Activated CD4-positive, alpha-beta T cell treated with anti-CD3 and anti-CD28 coated beads, Interleukin-2, amount 50 U/mL, for 4 hours (primary cell): ENCODE data around the gene TAF3.

Experiments
- DNase-seq, 2 experiments: peaks; one replicate each; pipeline ENCODE4 v3.0.0-alpha.2; 2020

The TAF3 gene

GRCh38 chr10:7813481-7813880 lies 4.8 kb upstream of the TAF3 start:
- DNase-seq: no peak

- no peak for DNase-seq
Measured at GRCh38 chr10:7817576-7817975, 729 bp upstream of the TAF3 start.

DNA sequence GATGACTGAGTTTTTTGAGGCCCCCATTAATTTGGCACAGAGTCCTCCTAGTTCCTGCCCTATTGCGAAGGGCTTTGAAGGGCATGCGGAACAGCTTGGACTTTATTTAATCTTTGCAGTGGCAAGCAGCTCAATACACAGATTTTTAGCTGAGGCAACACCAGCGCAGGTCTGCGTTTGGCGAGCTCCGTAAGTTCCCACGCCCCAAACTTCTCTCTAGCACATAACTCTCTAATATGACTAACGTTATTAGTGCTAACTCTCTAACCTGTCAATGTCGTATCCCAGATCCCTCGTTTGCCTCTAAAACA lies 366 bp upstream of the TAF3 start:
- DNase-seq: no peak

DNA sequence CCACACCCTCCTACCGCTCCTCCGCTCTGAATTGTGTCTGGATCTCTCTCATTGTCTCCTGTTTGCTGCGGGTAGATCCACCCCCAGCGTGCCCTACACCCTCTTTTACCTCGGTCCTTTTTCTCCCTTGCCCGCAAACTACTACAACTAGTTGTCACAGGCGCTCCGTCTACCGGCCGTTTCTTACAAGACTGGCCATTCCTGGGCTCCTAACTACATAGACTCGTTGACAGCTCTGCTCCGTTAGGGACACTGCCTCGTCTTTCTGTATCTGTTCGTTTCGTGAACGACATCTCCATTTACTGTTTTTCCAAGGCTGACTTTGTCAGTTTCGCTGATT lies 786 bp downstream of the TAF3 start:
- peak; percentile 7 to 10 for DNase-seq

DNA sequence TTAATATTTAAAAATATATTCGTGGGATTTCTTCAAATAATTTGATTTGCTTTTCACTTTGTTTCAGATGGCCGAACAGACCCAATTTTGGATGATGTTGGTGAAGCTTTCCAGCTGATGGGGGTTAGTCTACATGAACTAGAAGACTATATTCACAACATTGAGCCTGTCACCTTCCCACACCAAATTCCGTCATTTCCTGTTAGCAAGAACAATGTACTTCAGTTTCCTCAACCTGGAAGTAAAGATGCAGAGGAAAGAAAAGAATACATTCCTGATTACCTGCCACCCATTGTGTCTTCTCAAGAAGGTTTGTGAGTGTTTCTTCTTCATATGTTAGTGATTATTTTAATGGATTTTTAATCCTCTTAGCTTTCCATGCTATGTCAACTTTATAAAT lies 5.9 kb downstream of the TAF3 start:
- no peak for DNase-seq

DNA sequence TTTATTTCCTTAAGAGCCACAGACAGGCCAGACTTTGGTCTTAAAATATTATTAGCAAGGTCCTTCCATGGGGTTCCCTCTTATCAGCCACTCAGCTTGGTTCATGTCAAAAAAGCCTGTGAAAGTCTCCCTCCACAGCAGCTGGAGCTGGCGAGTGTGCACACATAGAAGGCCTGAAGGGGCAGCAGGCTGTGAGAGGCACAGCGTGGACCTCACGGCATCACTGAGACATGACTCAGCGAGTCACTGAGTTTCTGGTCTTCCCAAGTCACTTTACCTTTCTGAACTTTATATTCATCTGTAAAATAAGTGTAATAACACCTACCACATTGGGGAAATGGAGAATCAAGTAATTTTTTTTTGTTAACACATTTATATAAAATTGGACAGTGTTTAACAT lies 8.7 kb downstream of the TAF3 start:
- no peak for DNase-seq

- DNase-seq: no peak
Measured at GRCh38 chr10:7829289-7829834, 11.1 kb downstream of the TAF3 start.

GRCh38 chr10:7832060-7832459 lies 13.8 kb downstream of the TAF3 start:
- DNase-seq: no peak

DNA sequence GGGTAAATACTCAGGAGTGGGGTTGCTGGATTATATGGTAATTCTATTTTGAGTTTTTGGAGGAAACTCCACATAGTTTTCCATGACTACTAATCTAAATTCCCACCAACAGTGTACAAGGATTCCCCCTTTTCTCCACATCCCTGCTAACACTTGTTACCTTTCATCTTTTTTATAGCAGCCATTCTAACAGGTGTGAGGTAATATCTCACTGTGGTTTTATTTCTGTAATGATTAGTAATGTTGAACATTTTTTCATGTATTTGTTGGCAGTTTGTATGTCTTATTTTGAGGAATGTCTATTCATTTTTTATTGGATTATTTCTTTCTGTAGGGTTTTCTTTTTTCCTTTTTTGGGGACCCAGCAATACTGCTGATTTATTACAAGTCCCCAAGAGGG lies 14.9 kb downstream of the TAF3 start:
- DNase-seq: no peak

DNA sequence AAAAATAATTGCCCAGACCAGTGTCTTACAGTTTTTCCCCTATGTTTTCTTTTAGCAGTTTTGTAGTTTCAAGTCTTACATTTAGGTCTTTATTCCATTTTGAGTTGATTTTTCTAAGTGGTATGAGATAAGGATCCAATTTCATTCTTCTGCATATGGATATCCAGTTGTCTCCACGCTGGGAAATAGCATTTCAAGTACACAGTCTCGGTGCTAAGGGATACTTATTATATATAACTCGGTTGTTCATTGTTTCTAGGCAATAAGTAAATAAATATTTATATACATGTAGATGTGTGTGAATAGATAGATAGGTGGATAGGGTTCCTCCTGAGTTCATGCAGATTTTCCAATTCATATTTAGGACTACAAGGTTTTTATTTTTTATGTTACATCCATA lies 16.0 kb downstream of the TAF3 start:
- no peak for DNase-seq

DNA sequence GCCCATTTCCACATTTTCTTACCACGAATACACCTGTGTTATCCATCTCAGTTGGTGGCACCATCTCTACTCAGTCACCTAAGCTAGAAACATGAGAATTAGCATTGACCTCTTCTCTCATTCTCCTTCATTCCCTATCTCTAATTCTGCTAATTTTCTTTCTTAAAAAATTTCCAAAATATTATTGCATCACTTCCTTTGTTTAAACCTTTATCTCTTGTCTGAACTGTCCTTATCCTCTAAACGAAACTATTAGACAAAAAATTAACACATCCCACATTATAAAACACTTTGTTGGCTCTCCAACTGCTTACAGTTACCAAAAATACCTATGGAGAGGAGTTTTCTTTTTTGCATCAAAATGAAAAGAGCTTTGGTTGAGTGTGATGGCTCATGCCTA lies 18.3 kb downstream of the TAF3 start:
- DNase-seq: no peak

DNA sequence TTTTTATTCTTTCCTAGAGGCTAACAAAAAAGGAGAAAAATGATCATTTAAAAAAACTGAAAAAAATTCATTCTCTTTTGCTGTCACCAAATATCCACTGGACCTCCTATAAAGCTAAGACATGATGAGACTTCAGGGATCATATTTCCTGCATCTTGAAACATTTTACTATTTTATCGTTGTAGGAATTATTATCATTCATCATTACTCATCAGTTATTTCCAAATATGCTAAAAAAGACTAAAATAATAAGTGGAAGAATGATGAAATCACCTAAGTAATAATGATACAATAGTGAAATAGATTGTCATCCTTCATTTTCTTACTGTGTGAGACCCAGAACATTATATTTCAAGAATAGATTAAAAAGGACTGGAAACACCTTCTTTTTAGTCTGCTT lies 28.3 kb downstream of the TAF3 start:
- no peak for DNase-seq

- no peak for DNase-seq
Measured at GRCh38 chr10:7853226-7853842, 35.0 kb downstream of the TAF3 start.

DNA sequence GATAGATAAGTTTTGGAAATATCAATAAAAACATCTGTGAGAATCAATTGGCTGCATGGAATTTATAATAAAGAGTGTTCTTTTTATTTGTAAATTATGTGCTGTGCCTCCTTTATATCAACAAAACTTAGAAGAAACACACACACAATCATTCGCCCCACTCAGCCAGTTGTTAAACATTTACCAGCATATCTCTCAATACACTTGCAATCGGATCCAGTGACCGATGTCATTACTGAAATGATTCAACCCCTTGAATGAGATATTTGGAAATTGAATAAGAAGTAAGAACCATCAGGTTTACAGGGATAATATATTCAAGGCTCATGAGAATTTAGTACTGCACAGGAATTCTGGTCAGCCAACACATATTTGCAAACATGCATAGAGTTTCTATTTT lies 35.6 kb downstream of the TAF3 start:
- no peak for DNase-seq

- DNase-seq: no peak
Measured at GRCh38 chr10:7855205-7855604, 36.9 kb downstream of the TAF3 start.

- DNase-seq: no peak
Measured at GRCh38 chr10:7856678-7857077, 38.4 kb downstream of the TAF3 start.

- no peak for DNase-seq
Measured at GRCh38 chr10:7857262-7857661, 39.0 kb downstream of the TAF3 start.

GRCh38 chr10:7861509-7862120 lies 43.3 kb downstream of the TAF3 start:
- no peak for DNase-seq

GRCh38 chr10:7862121-7862514 lies 43.8 kb downstream of the TAF3 start:
- no peak for DNase-seq

GRCh38 chr10:7866176-7866575 lies 47.9 kb downstream of the TAF3 start:
- DNase-seq: no peak

DNA sequence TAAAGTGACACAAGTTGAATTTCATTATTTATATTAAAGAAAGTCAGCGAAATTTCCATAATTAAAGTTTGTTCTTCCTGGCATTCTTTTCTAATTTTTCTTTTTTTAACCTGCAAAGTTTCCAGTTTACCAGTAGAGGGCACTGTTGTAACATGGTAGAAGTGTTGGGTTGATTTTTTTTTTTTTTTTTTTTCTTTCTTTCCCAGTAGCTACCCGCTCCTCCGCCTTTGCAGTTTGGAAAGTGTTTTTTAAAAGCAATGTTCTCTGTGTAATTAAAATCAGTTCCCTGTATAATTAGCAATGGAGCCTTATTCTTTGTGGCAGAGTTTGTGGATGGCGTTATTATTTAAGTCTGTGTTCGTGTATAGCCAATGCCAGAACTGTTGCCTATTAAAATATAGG lies 53.7 kb downstream of the TAF3 start:
- DNase-seq: no peak

DNA sequence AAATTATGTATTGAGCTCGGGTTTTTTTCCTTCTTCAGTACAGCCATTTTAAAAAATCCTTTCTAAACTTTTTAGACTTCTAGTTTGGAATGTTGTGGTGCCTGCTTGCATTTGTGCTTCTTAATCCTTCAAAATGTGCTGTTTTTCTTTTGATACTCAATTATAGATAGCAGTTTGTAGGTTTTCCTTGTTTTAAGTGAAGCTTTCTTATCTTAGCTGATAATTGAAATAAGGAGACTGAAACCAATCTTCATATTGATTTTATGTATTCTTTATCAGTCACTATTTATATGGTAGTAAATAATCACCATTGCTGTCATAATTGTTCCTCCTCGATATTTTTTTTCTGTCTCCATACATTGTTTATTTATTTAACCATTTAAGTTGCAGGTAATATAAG lies 56.6 kb downstream of the TAF3 start:
- DNase-seq: no peak

GRCh38 chr10:7876541-7877127 lies 58.3 kb downstream of the TAF3 start:
- DNase-seq: no peak

GRCh38 chr10:7881119-7881518 lies 62.8 kb downstream of the TAF3 start:
- DNase-seq: no peak

DNA sequence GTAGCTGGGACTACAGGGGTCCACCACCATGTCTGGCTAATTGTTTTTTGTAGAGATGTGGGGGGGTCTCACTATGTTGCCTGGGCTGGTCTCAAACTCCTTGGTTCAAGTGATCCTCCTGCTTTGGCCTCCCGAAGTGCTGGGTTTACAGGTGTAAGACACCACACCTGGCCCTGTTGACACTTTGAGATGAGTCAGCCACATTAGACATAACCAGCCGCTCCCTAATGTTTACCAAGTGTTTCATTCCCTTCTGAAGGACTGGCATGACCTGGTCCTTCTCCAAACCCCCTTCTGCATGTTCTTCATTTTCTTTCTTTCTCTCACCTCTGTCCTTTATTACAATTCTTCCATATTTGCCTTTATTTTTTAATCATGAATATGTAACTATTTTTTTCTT lies 67.8 kb downstream of the TAF3 start:
- no peak for DNase-seq
